SU-DHL-6 (cell line): Measurements from ENCODE around the gene TRAPPC2.

Source experiments
- H2AFZ ChIP-seq: fragments of 200-600 bp; sonication (generic); 2 replicates; pipeline ENCODE4 v1.6.1; 2014; ENCODE audit warnings: low read depth, mild to moderate bottlenecking, moderate library complexity, mixed read lengths, antibody characterized with exemption, low read length; ENCODE audit not compliant: severe bottlenecking
- H3F3A ChIP-seq: fragments of 200-600 bp; shearing (Covaris generic); 2 replicates; pipeline ENCODE4 v1.6.0; 2016; ENCODE audit warnings: antibody characterized with exemption, mild to moderate bottlenecking; ENCODE audit not compliant: insufficient read depth
- H3K27ac ChIP-seq: fragments of 200-600 bp; sonication (generic); 2 replicates; pipeline ENCODE4 v1.5.1; 2016; ENCODE audit warnings: low read depth, mild to moderate bottlenecking, low read length, moderate library complexity, mixed read lengths
- H3K27me3 ChIP-seq: fragments of 200-600 bp; sonication (generic), shearing (Covaris generic); 2 replicates; pipeline ENCODE4 v1.6.0; 2014; ENCODE audit warnings: mild to moderate bottlenecking, low read length
- H3K36me3 ChIP-seq: fragments of 200-600 bp; sonication (generic); 2 replicates; pipeline ENCODE4 v1.6.1; 2014; ENCODE audit warnings: mild to moderate bottlenecking, low read length, mixed read lengths
- H3K4me2 ChIP-seq: fragments of 300-600, 200-600 bp; shearing (Covaris generic), sonication (generic); 2 replicates; pipeline ENCODE4 v1.6.0; 2014; ENCODE audit warnings: low read length, low read depth, mild to moderate bottlenecking; ENCODE audit not compliant: poor library complexity, severe bottlenecking
- H3K4me3 ChIP-seq: fragments of 200-600 bp; sonication (generic); 2 replicates; pipeline ENCODE4 v1.5.1; 2014; ENCODE audit warnings: antibody characterized with exemption, low read length, mild to moderate bottlenecking, mixed read lengths; ENCODE audit not compliant: insufficient read depth, poor library complexity, severe bottlenecking
- H3K79me2 ChIP-seq: fragments of 200-600 bp; sonication (generic); 2 replicates; pipeline ENCODE4 v1.6.1; 2014; ENCODE audit warnings: mild to moderate bottlenecking, low read length, moderate library complexity; ENCODE audit not compliant: insufficient read depth
- H3K9ac ChIP-seq: fragments of 200-600 bp; sonication (generic); 2 replicates; pipeline ENCODE4 v1.7.0; 2014; ENCODE audit warnings: mild to moderate bottlenecking, low read length
- H3K9me2 ChIP-seq: fragments of 200-600 bp; sonication (generic); replicated peaks from 2 replicates; pipeline ENCODE4 v1.6.1; 2014; ENCODE audit warnings: low read length; ENCODE audit not compliant: insufficient read depth
- H3K9me3 ChIP-seq: fragments of 200-600 bp; sonication (generic); 2 replicates; pipeline ENCODE4 v1.6.1; 2014; ENCODE audit warnings: low read length, mixed read lengths; ENCODE audit not compliant: insufficient read depth
- H4K20me1 ChIP-seq: fragments of 200-600 bp; sonication (generic); 2 replicates; pipeline ENCODE4 v1.6.1; 2014; ENCODE audit warnings: low read depth, mild to moderate bottlenecking, antibody characterized with exemption, low read length, moderate library complexity, mixed read lengths
- EZH2phosphoT487 ChIP-seq: fragments of 200-600 bp; sonication (generic), shearing (Covaris generic); conservative IDR thresholded peaks from 2 replicates; pipeline ENCODE4 v1.6.1; 2018; ENCODE audit warnings: mild to moderate bottlenecking, antibody characterized with exemption, low read length, moderate library complexity, mixed read lengths
- TF ChIP-seq, protein P1 (sequence below): fragments of 200-600 bp; sonication (generic); IDR thresholded peaks from one replicate; pipeline ENCODE4 v1.5.1; 2017; ENCODE audit warnings: antibody characterized with exemption, mild to moderate bottlenecking, low read length, moderate library complexity; ENCODE audit not compliant: insufficient read depth, poor library complexity, severe bottlenecking

TRAPPC2 gene

DNA sequence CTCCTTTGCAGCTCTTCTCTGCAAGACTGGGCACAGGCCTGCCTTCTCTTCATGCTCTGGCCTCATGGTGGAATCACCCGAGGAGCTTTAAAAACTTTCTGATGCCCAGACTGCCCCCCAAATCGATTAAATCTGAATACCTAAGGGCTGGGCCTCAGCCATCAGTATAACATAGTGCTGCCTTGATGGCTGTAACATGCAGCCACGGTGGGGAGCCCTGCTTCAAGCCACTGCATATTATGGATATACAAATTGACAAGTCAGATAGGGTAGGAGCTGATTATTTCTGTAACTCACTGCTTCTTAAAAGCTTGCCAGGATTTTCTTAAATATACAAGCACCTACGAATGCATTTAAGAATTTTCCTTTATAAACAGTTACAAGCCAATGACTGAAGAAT is 42.0 kb upstream of the TRAPPC2 start:
- TF ChIP-seq, protein P1, sequence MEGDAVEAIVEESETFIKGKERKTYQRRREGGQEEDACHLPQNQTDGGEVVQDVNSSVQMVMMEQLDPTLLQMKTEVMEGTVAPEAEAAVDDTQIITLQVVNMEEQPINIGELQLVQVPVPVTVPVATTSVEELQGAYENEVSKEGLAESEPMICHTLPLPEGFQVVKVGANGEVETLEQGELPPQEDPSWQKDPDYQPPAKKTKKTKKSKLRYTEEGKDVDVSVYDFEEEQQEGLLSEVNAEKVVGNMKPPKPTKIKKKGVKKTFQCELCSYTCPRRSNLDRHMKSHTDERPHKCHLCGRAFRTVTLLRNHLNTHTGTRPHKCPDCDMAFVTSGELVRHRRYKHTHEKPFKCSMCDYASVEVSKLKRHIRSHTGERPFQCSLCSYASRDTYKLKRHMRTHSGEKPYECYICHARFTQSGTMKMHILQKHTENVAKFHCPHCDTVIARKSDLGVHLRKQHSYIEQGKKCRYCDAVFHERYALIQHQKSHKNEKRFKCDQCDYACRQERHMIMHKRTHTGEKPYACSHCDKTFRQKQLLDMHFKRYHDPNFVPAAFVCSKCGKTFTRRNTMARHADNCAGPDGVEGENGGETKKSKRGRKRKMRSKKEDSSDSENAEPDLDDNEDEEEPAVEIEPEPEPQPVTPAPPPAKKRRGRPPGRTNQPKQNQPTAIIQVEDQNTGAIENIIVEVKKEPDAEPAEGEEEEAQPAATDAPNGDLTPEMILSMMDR: no peak
- TF ChIP-seq EZH2phosphoT487: no peak
- Histone ChIP-seq H3K9me2 (no peaks in the 10 kb centered on the region), H3F3A (no peaks in the 10 kb centered on the region; the same call in 1 of the 2 replicates), H3K27ac (no peak overlapping the region), H3K27me3 (no peaks in the 10 kb centered on the region), H3K79me2 (no peaks in the 10 kb centered on the region), H3K4me2 (no peak overlapping the region), H2AFZ (no peak overlapping the region), H3K9ac (no peak overlapping the region), H3K36me3 (no peaks in the 10 kb centered on the region; the same call in 1 of the 2 replicates), H3K4me3 (no peak overlapping the region), H4K20me1 (no peaks in the 10 kb centered on the region), H3K9me3 (no peaks in the 10 kb centered on the region)

DNA sequence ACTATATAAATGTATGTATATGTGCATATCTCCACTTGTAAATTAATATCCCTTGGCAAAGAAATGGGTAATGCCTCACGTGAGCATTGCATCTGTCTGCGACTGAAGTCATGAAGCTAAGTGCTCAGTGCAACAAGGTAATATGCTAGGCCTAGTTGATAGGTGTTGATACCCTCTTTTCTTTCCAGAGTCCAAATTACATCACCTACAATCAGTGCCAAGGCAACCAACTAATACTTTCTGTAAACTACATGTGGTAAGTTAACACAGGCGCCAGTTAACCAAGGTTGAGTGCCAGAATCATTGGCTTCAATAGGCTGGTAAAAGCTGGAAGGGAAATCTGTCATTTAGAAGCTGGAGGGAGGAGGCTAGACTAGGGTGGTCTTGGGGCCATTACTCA is 41.4 kb upstream of the TRAPPC2 start:
- no peak overlapping the region for H3K4me3 ChIP-seq
- no peaks in the 10 kb centered on the region for H3K79me2 ChIP-seq
- no peaks in the 10 kb centered on the region for H3K9me3 ChIP-seq
- H4K20me1 ChIP-seq: no peaks in the 10 kb centered on the region
- no peak overlapping the region for H2AFZ ChIP-seq
- TF ChIP-seq, protein P1: no peak
- TF ChIP-seq EZH2phosphoT487: no peak
- no peak overlapping the region for H3K9ac ChIP-seq
- no peaks in the 10 kb centered on the region for H3K9me2 ChIP-seq
- no peaks in the 10 kb centered on the region; the same call in 1 of the 2 replicates for H3F3A ChIP-seq
- H3K36me3 ChIP-seq: no peaks in the 10 kb centered on the region; the same call in 1 of the 2 replicates
- H3K27me3 ChIP-seq: no peaks in the 10 kb centered on the region
- no peak overlapping the region for H3K4me2 ChIP-seq
- no peak overlapping the region for H3K27ac ChIP-seq

DNA sequence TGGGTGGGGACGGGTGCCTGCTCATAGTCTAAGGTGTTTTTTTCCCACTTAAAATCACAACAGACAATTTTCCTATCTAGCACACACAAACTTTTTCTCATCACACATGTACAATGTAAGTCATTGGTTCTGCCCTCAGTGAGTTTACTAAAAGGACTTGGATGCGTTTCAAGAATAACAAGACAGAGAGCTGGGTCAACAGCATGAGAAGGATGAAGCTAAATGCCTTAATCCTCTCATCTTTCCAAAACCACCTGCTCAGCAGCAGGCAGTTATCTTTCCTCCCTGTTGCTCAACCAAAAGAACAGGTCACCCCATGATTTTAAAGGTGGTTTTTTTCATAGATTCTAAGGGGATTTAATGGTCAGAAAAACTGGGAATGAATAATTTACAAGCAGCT is 40.3 kb upstream of the TRAPPC2 start:
- TF ChIP-seq EZH2phosphoT487: no peak
- TF ChIP-seq, protein P1: no peak
- Histone ChIP-seq H3K27ac (no peak overlapping the region), H3K79me2 (no peaks in the 10 kb centered on the region), H3K4me2 (no peak overlapping the region), H3K4me3 (no peak overlapping the region), H3K27me3 (no peaks in the 10 kb centered on the region), H3K9ac (no peak overlapping the region), H4K20me1 (no peaks in the 10 kb centered on the region), H3K36me3 (no peaks in the 10 kb centered on the region; the same call in 1 of the 2 replicates), H3K9me2 (no peaks in the 10 kb centered on the region), H2AFZ (no peak overlapping the region), H3F3A (no peaks in the 10 kb centered on the region; the same call in 1 of the 2 replicates), H3K9me3 (no peaks in the 10 kb centered on the region)
